GM18511 (cell line): Measurements from ENCODE around the gene C14orf119.

Experiments used
- ATAC-seq: cut with Tn5 transposase; IDR thresholded peaks from one replicate; pipeline ENCODE4 v1.9.1; 2021; ENCODE audit warnings: mild to moderate bottlenecking, moderate library complexity; ENCODE audit not compliant: unreplicated experiment

The C14orf119 gene

GRCh38 chr14:23095196-23096108 lies at the start of gene C14orf119:
Gene C14orf119 (plus strand): TSS chr14:23095505. CDS start chr14:23097659, 2,154 bp downstream.
- ATAC-seq = peak; percentile 89

GRCh38 chr14:23047034-23047634 lies 48.2 kb upstream of the C14orf119 start:
- ATAC-seq = no peak

GRCh38 chr14:23047751-23048693 lies 47.3 kb upstream of the C14orf119 start:
- no peak for ATAC-seq

DNA sequence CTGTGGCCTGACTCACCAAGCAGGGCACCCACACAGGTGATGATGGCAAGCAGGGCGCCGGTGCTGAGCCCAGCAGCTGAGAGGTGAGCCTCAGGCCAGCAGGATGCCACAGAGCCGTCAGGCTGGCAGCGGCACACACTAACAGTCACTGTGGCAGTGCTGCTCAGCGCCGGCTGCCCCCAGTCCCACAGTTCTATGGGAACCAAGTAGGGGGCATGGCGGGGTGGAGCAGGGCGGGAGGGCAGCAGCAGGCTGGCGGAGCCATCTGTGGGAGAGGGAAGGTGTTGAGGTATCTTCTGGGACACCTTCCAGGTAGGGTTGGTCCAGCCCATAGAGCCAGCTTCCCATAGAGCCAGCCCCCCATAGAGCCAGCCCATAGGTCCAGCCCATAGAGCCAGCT lies 46.3 kb upstream of the C14orf119 start:
- ATAC-seq = no peak

DNA sequence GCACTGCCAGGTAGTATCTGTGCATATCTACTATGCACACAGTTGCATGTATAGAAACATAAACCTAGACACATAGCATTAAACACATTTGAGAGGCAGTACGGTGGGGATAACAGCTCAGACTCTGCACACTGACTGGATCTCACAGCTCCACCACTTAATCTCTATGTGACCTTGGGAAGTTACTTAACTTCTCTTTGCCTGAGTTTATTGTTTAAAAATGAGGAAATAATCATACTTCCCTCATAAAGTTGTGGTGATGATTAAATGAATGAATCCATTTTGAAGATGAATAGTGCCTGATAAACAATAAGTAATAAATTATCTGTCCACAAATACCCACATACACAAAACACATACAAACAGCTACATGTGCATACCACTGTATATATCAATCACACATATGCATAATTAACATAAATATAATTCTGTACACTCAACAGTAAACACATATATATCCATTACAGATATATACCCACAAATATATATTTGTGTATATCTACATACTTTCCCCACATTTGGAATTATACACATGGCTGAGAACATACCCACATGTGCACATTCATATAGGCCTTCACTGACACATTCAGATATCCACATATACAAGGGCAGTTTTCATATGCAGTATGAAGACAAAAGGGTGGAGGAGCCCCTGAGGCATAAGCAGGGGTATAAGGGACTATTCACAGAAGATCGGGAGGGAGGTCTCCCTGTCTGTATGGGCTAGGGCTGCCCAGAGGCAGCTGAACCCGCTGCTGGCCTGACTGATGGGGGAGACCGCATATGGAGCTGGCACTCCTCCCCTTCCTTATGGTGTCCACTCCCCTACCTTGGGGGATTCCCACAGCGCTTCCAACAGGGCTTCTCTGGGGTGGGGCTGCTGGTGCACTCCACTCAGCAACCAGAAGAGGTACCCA lies 43.9 kb upstream of the C14orf119 start:
- no peak for ATAC-seq

- ATAC-seq = no peak
Observed at GRCh38 chr14:23052182-23052623, 43.1 kb upstream of the C14orf119 start.

DNA sequence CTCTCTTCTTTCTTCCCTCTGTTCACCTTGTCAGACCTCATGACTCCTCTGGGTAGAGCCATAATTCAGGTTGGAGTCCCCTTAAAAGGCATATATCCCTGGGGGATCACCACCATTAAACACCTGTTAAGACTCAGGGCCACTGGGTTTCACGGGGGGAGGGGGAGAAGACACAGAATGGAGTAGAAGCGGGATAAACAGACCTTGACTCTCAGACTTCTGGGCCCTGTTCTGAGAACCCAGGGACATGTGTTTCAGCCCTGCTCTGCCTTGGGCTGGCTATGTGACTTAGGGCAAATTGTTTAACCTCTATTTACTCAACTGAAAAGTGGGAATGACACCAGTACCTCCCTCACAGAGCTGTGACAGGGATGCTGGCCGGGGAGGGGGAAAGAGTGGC lies 42.6 kb upstream of the C14orf119 start:
- no peak for ATAC-seq

- no peak for ATAC-seq
Observed at GRCh38 chr14:23053426-23053825, 41.9 kb upstream of the C14orf119 start.

GRCh38 chr14:23054000-23054811 lies 41.1 kb upstream of the C14orf119 start:
- ATAC-seq = no peak

DNA sequence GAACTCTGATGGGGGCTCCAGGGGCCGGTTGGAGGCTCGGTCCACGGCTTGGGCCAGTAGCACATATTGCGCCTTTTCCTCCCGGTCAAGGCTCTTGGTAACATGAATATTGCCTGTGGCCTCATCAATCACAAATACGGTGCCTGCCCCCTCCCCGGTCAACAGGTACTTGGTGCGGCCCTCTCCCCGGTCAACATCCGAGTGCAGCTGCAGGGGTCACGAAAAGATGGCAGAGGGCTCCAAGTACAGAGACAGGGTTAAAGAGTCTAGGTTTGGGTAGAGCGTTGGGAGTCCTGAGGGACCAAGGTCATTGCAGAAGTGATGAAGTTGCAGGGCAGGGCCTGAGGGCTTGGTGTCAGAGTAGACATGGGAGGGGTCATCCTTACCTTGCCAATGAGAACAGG lies 40.2 kb upstream of the C14orf119 start:
- no peak for ATAC-seq

- ATAC-seq = no peak
Observed at GRCh38 chr14:23055621-23056144, 39.6 kb upstream of the C14orf119 start.

DNA sequence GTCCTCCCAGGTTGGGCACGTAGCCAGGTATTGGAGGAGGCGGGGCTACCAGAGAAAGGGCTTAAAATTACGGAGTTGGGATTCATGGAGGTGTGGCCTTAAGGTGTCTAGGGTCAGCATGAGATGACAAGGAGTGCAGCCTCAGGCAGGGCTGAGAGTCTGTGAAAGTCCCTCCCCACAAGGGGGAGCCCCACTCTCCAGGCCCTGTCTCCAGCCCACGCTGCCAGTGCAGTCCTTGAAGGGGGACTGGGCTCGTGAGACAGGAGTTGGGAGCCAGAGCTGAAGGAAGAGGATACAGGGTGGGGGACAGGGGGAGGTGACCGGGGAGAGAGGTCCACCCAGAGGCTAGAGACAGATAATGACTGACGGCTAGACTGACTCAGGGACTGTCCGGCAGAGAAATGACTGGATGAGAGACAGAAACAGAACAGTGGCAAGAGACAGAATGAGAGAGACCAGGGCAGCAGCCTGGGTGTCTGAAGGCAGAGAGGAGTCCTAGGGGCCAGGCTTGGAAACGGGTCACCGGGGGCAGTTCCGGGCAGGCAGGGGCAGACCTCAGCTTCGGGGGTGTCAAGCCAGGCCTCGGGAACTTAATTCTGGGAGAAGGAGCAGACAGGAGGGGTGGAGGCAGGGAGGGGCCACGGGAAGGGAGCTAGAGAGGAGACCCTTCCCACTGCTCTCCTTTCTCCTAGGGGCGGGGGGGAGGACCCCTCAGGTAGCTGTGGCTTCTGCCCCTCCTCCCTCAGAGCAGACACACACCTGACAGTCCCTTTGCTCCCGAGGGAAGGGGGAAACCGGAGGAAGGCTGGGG lies 39.0 kb upstream of the C14orf119 start:
- ATAC-seq = peak; percentile 69

- ATAC-seq = peak; percentile 70
Observed at GRCh38 chr14:23056956-23057756, 38.1 kb upstream of the C14orf119 start, which contains the start of gene CDH24. Gene CDH24 (minus strand): TSS chr14:23057520. CDS start chr14:23055733, 1,787 bp downstream.

DNA sequence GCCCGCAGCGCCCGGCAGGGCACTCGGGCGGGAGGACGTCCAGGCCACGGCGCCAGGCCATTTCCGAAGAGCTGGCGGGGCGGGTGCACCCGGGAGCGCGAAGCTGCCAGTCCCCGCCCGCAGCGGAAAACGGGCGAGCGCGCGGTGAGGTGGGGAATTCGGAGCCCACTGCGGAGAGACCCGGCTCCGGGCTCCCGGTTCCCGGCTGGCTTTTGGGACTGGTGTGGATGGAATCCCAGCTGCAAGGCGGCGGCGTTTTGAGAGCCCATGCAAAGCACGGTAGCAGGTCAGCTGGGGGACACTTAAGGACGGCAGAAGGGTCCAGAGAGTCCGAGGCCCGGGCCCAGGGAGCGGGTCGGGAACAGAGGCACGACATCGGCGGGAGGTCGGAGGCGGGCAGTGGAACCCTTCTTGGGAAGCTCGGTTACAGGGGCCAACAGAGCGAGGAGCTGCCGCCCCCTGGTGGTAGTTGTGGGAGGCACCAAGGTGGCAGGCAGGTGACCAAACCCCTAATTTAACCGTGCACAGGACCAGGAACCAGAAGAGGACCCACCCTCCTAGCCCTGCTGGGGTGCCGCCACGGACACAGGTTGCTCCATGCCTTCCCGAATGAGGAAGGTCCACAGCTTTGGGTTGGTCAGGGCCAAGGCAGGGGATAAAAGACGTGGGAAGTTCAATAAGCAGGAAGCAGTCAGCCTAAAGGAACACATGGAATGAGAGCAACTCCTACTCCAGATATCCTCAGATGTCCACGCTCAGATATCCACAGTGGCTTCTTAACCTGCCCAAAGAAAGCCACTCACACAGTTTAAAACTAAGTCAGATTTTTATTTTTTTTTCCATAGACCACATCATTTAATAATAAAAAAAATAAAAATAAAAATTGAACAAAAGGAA lies 37.3 kb upstream of the C14orf119 start:
- peak; percentile 65 for ATAC-seq

GRCh38 chr14:23058654-23059504 lies 36.4 kb upstream of the C14orf119 start:
- ATAC-seq = no peak
